GM12878 (cell line): ENCODE measurements around the gene STX19. TPM values are rescaled to one million over a fixed set of nuclear protein-coding genes. Genes with fewer than 3 reads are reported as not detected.
A peak's percentile ranks its signal among the peaks of the same experiment; 100 is the strongest.

Experiments
- ATAC-seq: fragments of 200-7000 bp; cut with Tn5 transposase; 3 replicates; pipeline ENCODE4 v1.9.1; 2020; ENCODE audit warnings: mild to moderate bottlenecking, moderate library complexity
- BruUV-seq: library from RNA; stranded (reverse); fragments of 400-500 nt; replicated peaks from 2 replicates; lab custom pipeline; 2021; lab: Mats Ljungman, UMichigan
- CTCF ChIA-PET: fragments of 300-600 bp; sonication (Branson Sonifier 250); formaldehyde crosslinking; extraction: SDS; loops from one replicate; lab custom pipeline; 2021; ENCODE audit warnings: inconsistent platforms; lab: Yijun Ruan, JAX
- POLR2A ChIA-PET: fragments of 350-600 bp; formaldehyde crosslinking; extraction: SDS; loops from one replicate; lab custom pipeline; 2021; ENCODE audit warnings: inconsistent platforms; lab: Charles Lee
- RAD21 ChIA-PET: fragments of 300-600 bp; sonication (Branson Sonifier 250); formaldehyde crosslinking; loops from one replicate; lab custom pipeline; 2023; ENCODE audit warnings: antibody characterized with exemption; ENCODE audit not compliant: unreplicated experiment; lab: Charles Lee
- SMC1A ChIA-PET: fragments of 300-600 bp; sonication (Branson Sonifier 250); formaldehyde crosslinking; loops from one replicate; lab custom pipeline; 2023; ENCODE audit not compliant: unreplicated experiment, uncharacterized antibody; lab: Charles Lee
- DNase-seq: peaks from one replicate; pipeline ENCODE4 v3.0.0-alpha.2; 2011; ENCODE audit warnings: low read depth, low spot score
- FAIRE-seq: peaks from 3 replicates; lab custom pipeline; 2011; peaks lifted over from hg19 to GRCh38; lab: Jason Lieb, UNC
- H2AFZ ChIP-seq: 2 replicates; pipeline ENCODE4 v1.6.0; 2011; ENCODE audit warnings: low read depth, low read length, control low read depth; ENCODE audit not compliant: control insufficient read depth
- H3K27ac ChIP-seq: 2 replicates; pipeline ENCODE4 v1.5.1; 2011; ENCODE audit warnings: control low read depth; ENCODE audit not compliant: control insufficient read depth, insufficient read depth
- H3K27me3 ChIP-seq, 2 experiments: replicated peaks in 1 of 2; 2 replicates each; pipeline versions ENCODE4 v1.6.0 to v1.6.1; 2011; ENCODE audit warnings: low read length in 1 of 2; ENCODE audit not compliant: control insufficient read depth in 2 of 2, insufficient read depth in 2 of 2
- H3K36me3 ChIP-seq, 2 experiments: 2 replicates each; pipeline ENCODE4 v1.5.1; 2011; ENCODE audit warnings: low read length in 1 of 2; ENCODE audit not compliant: control insufficient read depth in 2 of 2, insufficient read depth in 2 of 2
- H3K4me1 ChIP-seq: 2 replicates; pipeline ENCODE4 v1.6.1; 2011; ENCODE audit warnings: mild to moderate bottlenecking, low read length, moderate library complexity, mixed read lengths; ENCODE audit not compliant: control insufficient read depth, insufficient read depth
- H3K4me2 ChIP-seq: 2 replicates; pipeline ENCODE4 v1.6.0; 2011; ENCODE audit warnings: control low read depth; ENCODE audit not compliant: control insufficient read depth, insufficient read depth
- H3K4me3 ChIP-seq: fragments of 200-600 bp; sonication (generic); 2 replicates; pipeline ENCODE4 v1.5.1; 2016
- H3K79me2 ChIP-seq: 2 replicates; pipeline ENCODE4 v1.6.0; 2011; ENCODE audit warnings: low read length; ENCODE audit not compliant: control insufficient read depth, insufficient read depth
- H3K9ac ChIP-seq: 2 replicates; pipeline ENCODE4 v1.8.0; 2011; ENCODE audit warnings: low read length, control low read depth, mixed read lengths; ENCODE audit not compliant: control insufficient read depth, insufficient read depth
- H3K9me3 ChIP-seq: replicated peaks from 3 replicates; pipeline ENCODE4 v1.5.1; 2011; ENCODE audit warnings: mild to moderate bottlenecking, low read length; ENCODE audit not compliant: control insufficient read depth, insufficient read depth
- H4K20me1 ChIP-seq: 2 replicates; pipeline ENCODE4 v1.6.0; 2011; ENCODE audit not compliant: control insufficient read depth, insufficient read depth
- JUND ChIP-seq: IDR thresholded peaks from 2 replicates; pipeline ENCODE4 v1.6.1; 2012; ENCODE audit warnings: low read depth, mild to moderate bottlenecking, low read length, improper control_type of control experiment, moderate library complexity
- RAD21 ChIP-seq: IDR thresholded peaks from 2 replicates; pipeline ENCODE4 v1.6.1; 2011; ENCODE audit warnings: mild to moderate bottlenecking, low read depth, low read length, moderate library complexity; ENCODE audit not compliant: insufficient read depth
- SMARCA5 ChIP-seq: fragments of 450-650 bp; IDR thresholded peaks from 2 replicates; pipeline ENCODE4 v1.6.1; 2017; ENCODE audit warnings: mild to moderate bottlenecking
- SMC3 ChIP-seq: IDR thresholded peaks from 2 replicates; pipeline ENCODE4 v1.6.1; 2011; ENCODE audit warnings: low read length, improper control_type of control experiment, borderline replicate concordance
- WGBS: methylation state at CpG from one replicate; pipeline ENCODE4 v1.1.6; 2016; ENCODE audit warnings: low lambda C conversion rate; ENCODE audit not compliant: insufficient replicate concordance, insufficient coverage; ENCODE audit errors: missing lambda C conversion rate; 5-methylcytosine and 5-hydroxymethylcytosine counted together
- in situ Hi-C: fragments of 300-500 bp; cut with MboI; formaldehyde crosslinking; loops from 9 replicates; pipeline ENCODE4 v1.14.3; 2018; ENCODE audit warnings: mixed read lengths
- intact Hi-C: fragments of 100-400 bp; cut with micrococcal nuclease; formaldehyde crosslinking; loops from one replicate; pipeline ENCODE4 v1.14.2; 2022; ENCODE audit not compliant: unreplicated experiment
- polyA plus RNA-seq, 11 experiments: library from polyadenylated mRNA; depleted of rRNA in 4 of 11; unstranded in 6 of 11; stranded (reverse) in 5 of 11; fragments of >200 nt; fragmentation: Nextera tagmentation in 4 of 11; fragmentation: Illumina TruSeq in 1 of 11; extraction: Ambion mirVana in 4 of 11; extraction: Trizol in 1 of 11; gene quantifications; 1 replicate in 1 of 11; 2 replicates in 10 of 11; pipeline versions ENCODE4 v1.2.1 to v1.2.3, GENCODE V29; 2011 to 2016; ENCODE audit warnings: inconsistent platforms in 2 of 11, missing spikeins in 2 of 11, low read depth in 1 of 11
- total RNA-seq, 4 experiments: library from RNA; depleted of rRNA in 3 of 4; stranded (reverse); fragments of >200 nt in 3 of 4; fragmentation: Illumina TruSeq in 1 of 4; extraction: Trizol in 1 of 4; gene quantifications; 2 replicates each; pipeline versions ENCODE4 v1.2.1 to v1.2.3, GENCODE V29; 2013 to 2021
- TF ChIP-seq, protein P1 (sequence below), 3 experiments: IDR thresholded peaks in 2 of 3; conservative IDR thresholded peaks in 1 of 3; 2 replicates each; pipeline ENCODE4 v1.5.1; 2011; ENCODE audit warnings: low read depth in 3 of 3, low read length in 3 of 3, mild to moderate bottlenecking in 3 of 3, control low read depth in 2 of 3, moderate library complexity in 2 of 3, inconsistent platforms in 1 of 3, mixed read lengths in 1 of 3; ENCODE audit not compliant: control insufficient read depth in 2 of 3, insufficient read depth in 1 of 3; ENCODE audit errors: extremely low read depth in 1 of 3
- TF ChIP-seq, protein P2 (sequence below): IDR thresholded peaks from 2 replicates; pipeline ENCODE4 v1.6.1; 2012; ENCODE audit warnings: mild to moderate bottlenecking, low read depth, low read length

STX19 gene
- total and polyA plus RNA-seq, 10 of the 15 experiments (the other 5 are each of a cell fraction or from before 2014, with no cell fraction given), result 0.10 to 0.14 (median 0.11) TPM; not detected in 7

DNA sequence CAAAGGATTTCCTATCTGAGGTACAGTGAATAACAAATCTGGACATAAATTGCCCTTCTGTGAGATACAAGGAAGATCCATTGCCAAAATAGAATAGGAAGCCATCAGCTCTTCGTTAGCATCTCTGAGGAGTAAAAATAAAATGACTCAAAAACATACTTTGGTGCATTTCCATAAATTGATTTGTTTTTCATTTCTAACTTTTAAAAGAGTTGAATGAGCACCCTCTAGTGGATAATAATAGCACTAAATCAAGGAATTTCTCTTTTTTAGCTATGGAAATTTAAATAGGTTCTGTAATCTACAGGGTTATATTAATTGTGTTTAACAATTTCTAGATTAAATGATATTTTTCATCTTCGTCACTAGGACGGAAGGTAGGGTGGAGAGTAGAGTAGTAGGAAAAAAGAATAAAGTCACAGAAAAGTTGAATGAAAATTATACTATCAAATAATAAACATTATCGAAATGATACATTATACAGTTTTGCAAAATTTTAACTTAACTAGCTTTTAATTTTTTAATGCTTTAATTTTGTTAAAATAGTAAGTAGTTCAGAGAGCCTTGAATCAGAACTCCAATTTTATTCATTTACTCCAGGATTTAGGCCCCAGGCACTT lies 40.9 kb upstream of the STX19 start:
- Histone ChIP-seq H3K9me3 (peaks cover 15% of the 10 kb centered on the region; the same call in 2 of the 3 replicates), H4K20me1 (no peaks in the 10 kb centered on the region), H3K27me3 (no peaks in the 10 kb centered on the region), H3K36me3 (peaks cover 0 to 19% of the 10 kb centered on the region in 2 experiments; a peak in 2 of 4 replicates), H2AFZ (no peak overlapping the region), H3K4me1 (peaks cover 30% of the 10 kb centered on the region), H3K79me2 (peaks cover 46% of the 10 kb centered on the region), H3K9ac (no peak overlapping the region)
- in situ Hi-C loops, result loop anchor here (5.0 kb wide), 1 partner anchor 62 kb away; no protein-coding TSS in a partner anchor
- ATAC-seq, result no peak
- no peak for DNase-seq
- RAD21 ChIA-PET, result interaction anchor here (0.9 to 4.1 kb wide), 19 partner anchors 13 to 179 kb away, joined by 3 to 31 read pairs (median 6); partner anchors contain the start of gene ARL13B
- BruUV-seq, result no TSS peak
- TF ChIP-seq, protein P1, sequence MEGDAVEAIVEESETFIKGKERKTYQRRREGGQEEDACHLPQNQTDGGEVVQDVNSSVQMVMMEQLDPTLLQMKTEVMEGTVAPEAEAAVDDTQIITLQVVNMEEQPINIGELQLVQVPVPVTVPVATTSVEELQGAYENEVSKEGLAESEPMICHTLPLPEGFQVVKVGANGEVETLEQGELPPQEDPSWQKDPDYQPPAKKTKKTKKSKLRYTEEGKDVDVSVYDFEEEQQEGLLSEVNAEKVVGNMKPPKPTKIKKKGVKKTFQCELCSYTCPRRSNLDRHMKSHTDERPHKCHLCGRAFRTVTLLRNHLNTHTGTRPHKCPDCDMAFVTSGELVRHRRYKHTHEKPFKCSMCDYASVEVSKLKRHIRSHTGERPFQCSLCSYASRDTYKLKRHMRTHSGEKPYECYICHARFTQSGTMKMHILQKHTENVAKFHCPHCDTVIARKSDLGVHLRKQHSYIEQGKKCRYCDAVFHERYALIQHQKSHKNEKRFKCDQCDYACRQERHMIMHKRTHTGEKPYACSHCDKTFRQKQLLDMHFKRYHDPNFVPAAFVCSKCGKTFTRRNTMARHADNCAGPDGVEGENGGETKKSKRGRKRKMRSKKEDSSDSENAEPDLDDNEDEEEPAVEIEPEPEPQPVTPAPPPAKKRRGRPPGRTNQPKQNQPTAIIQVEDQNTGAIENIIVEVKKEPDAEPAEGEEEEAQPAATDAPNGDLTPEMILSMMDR (IDR thresholded peaks at IDR 0.05 in 2 of 3, conservative IDR thresholded peaks at IDR 0.05 in 1 of 3; ENCODE audit: control insufficient read depth in 2 of 3, extremely low read depth in 1 of 3, insufficient read depth in 1 of 3, low read depth in 3 of 3, low read length in 3 of 3), result peak in 2 of 3 experiments; percentile 18 to 34; a peak in 4 of 6 replicates
- TF ChIP-seq JUND (no peak), RAD21 (peak; percentile 23; the same call in 1 of the 2 replicates), SMARCA5 (0 out of 2 replicates have a peak, but pooled peaks have one; percentile 15), SMC3 (peak; percentile 35; the same call in 1 of the 2 replicates)
- TF ChIP-seq, protein P2, sequence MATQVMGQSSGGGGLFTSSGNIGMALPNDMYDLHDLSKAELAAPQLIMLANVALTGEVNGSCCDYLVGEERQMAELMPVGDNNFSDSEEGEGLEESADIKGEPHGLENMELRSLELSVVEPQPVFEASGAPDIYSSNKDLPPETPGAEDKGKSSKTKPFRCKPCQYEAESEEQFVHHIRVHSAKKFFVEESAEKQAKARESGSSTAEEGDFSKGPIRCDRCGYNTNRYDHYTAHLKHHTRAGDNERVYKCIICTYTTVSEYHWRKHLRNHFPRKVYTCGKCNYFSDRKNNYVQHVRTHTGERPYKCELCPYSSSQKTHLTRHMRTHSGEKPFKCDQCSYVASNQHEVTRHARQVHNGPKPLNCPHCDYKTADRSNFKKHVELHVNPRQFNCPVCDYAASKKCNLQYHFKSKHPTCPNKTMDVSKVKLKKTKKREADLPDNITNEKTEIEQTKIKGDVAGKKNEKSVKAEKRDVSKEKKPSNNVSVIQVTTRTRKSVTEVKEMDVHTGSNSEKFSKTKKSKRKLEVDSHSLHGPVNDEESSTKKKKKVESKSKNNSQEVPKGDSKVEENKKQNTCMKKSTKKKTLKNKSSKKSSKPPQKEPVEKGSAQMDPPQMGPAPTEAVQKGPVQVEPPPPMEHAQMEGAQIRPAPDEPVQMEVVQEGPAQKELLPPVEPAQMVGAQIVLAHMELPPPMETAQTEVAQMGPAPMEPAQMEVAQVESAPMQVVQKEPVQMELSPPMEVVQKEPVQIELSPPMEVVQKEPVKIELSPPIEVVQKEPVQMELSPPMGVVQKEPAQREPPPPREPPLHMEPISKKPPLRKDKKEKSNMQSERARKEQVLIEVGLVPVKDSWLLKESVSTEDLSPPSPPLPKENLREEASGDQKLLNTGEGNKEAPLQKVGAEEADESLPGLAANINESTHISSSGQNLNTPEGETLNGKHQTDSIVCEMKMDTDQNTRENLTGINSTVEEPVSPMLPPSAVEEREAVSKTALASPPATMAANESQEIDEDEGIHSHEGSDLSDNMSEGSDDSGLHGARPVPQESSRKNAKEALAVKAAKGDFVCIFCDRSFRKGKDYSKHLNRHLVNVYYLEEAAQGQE, result no peak
- TF ChIP-seq, all 136 proteins: peak for 4
- Histone ChIP-seq H3K4me2 (peak overlapping the region; percentile 17; the same call in 1 of the 2 replicates), H3K4me3 (no peak overlapping the region), H3K27ac (peak overlapping the region; percentile 90; the same call in 1 of the 2 replicates)
- WGBS, result 26% methylated on average over 4 of the region's 4 CpGs
- FAIRE-seq, result no peak
- intact Hi-C loops, result loop anchor here (1.0 kb wide), 1 partner anchor 65 kb away; no protein-coding TSS in a partner anchor
- SMC1A ChIA-PET, result interaction anchor here (0.7 to 4.1 kb wide), 24 partner anchors 12 to 147 kb away, joined by 3 to 38 read pairs (median 6); partner anchors contain the start of genes ARL13B and STX19
- CTCF ChIA-PET, result interaction anchor here (0.6 to 11.1 kb wide), 29 partner anchors 9 to 179 kb away, joined by 3 to 164 read pairs (median 5); partner anchors contain the start of genes ARL13B and PROS1
- POLR2A ChIA-PET, result interaction anchor here (0.7 to 1.4 kb wide), 3 partner anchors 16 to 65 kb away, joined by 3 to 6 read pairs (median 4); no protein-coding TSS in a partner anchor
